CD4-positive, alpha-beta T cell treated with Interleukin-6 for 4 hours (primary cell): ENCODE data around the gene FAM217A.

Experiments used
- DNase-seq: peaks from one replicate; pipeline ENCODE4 v3.0.0-alpha.2; 2020; ENCODE audit warnings: mixed read lengths

FAM217A gene

DNA sequence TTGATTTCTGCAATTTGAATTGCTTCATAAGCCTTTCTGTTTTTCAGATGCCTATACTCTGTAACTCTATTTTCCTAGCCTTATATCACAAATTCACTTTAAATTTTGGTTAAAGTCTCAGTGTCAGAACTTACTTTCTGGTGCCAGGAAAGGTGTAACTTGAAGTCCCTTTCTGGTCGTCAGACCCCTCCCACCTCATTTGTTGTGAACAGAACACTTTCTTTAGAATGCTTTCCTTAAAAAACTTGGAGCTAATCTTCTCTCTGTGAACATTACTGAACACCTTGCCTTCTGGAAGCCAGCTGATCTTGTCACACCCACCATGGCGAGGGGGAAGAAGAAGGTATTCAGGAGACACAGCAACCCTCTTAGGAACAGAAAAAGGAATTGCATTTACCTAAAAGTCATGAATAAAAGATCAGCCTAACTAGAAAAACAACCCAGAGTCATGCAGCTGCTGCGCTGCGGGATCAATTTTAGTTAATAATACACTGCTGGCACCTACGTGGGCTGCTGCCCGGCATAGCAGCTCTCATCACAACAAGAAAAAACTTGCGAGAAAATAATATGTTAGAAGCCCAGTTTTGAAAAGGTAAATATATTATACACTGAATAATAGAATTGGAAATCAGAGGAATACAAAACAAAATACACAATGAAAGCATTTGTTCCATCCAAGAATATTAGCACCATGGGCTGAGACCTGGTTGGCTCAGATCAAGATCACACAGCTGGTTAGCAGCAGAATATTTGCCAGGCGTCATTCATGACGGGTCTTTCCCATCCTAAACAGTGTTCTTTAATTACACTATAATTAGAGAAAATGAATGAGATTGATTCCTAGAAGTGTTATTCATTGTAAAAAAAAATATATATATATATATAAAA is 5.8 kb upstream of the FAM217A start:
- DNase-seq = no peak

DNA sequence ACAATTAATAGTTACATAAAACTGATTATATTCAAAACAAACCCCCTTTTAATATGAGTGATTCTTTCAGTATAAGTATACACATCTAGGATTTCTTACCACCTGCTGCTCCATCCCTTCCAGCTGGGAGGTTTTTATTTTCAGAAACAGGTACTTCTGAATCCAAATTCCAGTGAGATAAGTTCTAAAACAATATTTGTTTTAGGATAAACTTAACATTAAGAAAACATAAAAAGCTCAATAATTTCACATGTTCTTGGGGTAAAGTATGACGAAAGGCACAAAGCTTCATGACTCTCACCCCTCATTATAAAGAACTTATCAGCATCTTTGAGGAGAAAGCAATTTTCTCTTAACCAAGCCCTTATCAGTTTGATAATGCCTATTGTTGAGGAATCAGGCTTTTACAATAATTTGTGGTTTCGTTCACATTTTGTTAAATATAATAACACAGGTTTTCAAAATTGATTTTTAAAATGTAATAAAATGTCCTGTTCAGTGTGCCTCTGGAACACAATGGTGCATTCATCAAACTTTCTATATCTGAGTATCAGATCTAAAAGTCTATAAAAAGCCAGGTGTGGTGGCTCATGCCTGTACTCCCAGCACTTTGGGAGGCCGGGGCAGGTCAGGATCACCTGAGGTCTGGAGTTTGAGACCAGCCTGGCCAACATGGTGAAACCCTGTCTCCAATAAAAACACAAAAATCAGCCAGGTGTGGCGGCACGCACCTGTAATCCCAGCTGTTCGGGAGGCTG is 4.3 kb downstream of the FAM217A start:
- DNase-seq = no peak

DNA sequence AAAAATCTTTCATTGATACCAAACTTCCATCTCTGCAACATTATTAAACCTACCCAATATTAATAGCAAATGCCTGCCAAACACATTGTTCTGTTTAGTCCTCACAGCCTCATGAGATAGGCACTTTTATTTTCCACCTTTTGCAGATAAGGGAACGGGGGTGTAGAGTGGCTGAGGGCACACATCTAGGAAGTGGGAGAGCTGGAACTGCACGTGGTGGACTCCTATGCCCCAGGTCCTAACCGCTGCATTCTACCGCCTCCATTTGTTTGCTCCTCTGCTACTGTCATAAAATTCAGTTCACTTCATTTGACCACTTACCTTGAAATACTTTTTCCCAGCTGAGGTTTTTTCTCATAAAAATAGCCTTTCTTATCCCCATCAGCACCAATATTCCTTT is 7.6 kb downstream of the FAM217A start:
- DNase-seq = no peak

DNA sequence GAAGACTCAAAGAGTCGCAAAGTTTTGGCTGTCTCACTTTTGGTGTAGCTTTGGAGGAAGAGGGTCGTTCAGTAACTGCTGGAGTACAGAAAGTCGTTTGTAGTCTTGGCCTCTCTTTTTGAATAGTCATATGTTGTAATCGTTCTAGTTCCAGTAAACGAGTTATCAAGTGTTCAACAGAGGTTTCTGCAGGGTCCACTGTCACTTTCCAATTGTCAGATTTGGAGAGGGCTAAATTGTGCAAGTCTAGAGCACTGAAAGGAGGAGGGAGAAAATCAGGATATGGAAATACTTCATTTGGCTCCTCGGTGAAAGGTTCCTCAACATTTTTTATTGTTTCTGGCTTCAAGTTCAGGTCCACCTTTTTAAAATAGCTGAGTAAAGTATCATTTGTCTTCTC is 9.7 kb downstream of the FAM217A start:
- no peak for DNase-seq

DNA sequence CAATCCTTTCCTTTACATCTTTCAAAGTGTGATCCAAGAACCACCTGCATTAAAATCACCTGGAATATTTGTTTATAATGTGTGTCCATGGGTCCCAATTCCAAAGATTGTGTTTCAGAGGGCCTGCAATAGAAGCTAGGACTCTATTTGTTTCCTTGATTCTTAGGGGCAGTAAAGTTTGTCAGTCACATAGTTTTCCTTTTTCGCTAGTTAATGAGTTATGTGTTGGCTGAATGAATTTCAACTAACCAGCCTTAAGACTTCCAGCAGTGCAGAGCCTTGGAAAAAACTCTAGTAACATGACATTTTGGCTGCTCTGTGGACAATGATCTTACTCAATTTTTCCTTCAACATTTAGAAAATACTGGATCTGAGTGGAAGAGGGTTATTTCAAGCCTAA is 11.3 kb downstream of the FAM217A start:
- no peak for DNase-seq

DNA sequence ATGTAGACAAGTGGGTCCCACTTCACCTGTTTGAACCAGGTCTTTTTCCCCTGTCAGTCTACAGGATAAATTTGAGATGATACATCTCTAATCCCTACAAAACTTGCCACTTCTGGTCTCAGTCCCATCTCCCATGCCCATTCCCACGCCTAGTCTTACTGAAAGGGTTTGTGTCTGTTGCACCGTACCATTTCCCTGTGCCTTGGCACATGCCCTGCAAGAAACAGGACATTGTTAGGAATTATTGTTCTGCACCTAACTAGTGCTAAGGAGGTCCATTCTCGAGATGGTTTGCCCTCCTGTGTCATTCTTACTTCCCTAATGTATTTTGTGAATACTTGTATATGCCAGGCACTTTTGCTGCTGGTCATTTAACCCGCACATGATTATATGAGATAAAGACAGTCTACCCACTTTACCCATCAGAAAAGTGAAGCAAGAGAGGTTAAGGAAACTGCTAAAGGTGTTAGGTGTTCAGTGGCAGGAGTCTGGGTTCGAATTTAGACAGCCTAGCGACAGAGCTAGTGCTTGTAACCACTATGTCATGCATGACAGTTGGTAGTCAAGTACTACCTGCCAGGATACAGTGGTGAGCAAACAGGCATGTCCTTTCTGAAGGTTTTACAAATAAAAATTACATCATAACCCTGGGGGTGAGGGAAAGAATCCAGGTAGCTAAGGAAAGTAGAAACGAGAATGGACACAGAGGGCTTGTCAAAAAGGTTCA is 12.7 kb downstream of the FAM217A start:
- DNase-seq = no peak

DNA sequence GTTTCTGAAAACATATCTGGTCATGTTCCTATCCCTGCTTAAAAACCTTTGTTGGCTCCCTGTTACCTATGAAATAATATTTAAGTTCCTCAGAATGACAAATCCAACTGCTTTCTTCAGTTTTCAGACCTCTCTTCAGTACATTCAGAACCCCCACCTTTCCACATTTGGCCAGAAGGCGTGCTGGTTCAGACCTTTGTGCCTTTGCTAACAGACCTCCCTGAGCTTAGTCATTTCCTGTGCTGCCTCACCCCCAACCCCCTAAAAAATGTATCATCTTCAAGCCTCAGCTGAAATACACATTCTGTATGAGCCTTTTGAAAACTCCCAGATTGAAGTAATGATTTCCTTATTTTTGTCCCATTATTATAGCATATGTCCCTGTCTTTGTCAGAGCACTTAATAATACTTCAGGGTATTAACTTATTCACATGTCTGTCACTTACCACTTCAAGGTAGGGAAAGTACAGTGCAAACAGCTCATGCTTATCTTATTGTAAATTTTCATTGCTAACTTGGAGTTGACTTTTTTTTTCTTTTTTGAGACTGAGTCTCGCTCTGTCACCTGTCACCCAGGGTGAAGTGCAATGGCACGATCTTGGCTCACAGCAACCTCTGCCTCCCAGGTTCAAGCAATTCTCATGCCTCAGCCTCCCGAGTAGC is 19.7 kb downstream of the FAM217A start:
- DNase-seq = peak; percentile 64

DNA sequence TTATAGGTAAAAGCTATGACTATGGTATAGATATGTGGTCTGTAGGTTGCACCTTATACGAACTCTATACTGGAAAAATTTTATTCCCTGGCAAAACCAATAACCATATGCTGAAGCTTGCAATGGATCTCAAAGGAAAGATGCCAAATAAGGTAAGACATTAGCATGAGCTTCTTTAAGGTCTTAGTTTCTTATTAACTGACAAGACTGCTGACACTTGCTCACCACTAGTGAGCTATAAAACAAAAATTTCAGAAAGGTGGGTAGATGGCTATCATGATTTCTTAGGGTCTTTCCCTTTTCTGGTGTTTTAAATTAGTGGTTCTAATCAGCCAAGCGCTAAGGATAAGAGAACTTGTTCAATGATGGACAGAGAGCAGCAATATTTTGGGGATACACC is 21.9 kb downstream of the FAM217A start:
- DNase-seq = no peak

DNA sequence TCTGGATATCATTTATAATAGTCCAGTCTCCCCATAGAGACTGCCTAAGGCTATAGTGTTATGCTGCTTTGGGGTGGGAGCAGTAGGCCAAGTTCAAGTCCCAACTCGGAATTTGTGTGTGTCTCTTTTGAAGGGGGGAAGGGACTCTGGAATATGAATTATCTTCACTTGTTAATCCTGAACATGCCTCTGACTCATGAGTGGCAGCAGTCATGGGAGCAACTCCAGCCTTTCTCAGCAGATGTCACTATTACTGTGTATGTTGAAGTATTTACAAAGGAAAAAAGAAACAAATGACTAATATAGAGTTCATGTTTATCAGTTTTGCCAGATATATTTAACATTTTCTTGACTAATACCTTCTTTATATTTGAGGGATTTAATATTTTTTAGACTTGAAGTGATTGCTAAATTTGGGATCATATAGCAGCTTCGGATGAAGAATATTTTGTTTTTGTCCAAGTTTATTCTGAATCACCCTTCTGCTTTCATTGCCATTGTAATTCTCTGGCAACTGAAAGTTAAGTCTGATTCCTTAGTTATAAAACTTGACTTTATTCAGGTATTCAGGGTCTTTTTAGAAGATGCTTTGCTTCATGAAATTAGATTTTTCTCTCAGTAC is 23.4 kb downstream of the FAM217A start:
- peak; percentile 16 for DNase-seq

DNA sequence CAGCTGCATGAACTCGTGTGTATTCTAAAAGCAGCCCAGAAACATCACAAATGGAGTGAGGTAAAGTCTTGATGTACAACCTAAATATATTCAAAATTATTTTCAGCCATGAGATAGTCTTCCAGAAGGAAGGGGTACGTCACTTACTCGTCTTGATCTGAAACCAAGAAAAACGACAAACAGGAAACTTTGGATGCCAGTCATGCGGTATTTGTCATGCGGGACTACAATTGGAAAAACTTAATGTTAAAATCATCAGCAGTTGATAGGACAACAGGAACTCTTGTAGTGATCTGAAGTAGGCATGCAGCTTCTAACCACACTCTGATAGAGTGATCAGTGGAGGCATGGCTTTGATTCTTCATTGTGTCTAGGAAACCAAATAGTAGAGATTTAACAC is 29.7 kb downstream of the FAM217A start:
- DNase-seq = no peak

DNA sequence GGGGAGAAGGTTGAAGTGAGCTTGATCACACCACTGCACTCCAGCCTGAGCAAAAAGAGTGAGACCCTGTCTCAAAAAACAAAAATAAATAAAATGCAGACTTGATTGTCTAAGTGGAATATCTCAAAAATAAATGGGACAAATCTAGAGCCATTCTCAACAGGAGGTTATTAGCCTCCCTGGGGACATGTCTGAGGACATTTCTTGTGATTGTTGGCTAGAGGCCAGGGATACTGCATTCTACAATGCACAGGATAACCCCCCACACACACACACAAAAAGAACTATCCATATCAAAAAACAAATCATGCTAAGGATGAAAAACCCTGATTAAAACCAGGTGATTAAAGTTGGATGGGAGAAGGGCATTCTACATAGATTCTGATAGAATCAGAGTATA is 37.5 kb downstream of the FAM217A start:
- no peak for DNase-seq

DNA sequence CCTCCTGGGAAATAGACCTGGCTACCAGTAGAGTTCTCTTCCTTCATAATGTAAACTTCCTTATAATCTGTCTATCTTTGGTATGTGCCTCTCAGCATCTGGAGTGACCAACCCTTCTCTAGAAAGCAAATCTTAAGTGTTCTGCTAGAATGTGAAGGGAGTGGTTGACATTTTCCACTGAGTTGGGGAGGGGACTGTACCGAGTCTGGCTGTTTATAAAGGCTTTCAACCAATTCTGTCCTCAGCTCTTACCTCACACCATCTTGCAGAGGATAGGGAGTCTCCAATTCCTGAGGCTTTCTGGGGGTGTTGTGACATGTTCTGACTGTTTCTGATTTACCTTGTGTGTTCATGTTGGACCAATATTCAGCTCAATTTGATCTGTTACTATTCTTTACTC is 39.6 kb downstream of the FAM217A start:
- DNase-seq = no peak

DNA sequence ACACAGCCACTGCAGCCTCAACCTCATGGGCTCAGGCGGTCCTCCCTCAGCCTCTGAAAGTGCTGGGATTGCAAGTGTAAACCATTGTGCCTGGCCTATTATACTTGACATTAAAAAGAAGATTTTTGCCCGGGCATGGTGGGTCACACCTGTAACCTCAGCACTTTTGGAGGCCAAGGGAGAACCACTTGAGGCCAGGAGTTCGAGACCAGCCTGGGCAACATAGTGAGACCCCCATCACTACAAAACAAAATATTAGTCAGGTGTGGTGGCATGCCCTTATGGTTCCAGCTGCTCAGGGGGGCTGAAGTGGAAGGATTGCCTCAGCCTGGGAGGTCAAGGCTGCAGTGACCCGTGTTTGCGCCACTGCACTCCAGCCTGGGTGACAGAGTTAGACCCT is 42.4 kb downstream of the FAM217A start:
- DNase-seq = no peak

DNA sequence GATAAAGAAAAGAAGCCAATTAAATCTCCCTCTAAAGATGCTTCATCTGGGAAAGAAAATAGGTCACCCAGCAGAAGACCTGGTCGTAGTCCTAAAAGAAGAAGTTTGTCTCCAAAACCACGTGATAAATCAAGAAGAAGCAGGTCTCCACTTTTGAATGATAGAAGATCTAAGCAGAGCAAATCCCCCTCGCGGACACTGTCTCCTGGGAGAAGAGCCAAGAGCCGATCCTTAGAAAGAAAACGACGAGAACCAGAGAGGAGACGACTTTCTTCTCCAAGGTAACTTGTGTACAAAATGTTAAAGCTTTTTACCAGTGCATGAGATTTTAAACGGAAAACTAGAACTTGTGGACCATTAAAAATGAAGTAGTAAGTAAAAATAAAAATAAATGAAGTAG is 46.5 kb downstream of the FAM217A start:
- no peak for DNase-seq

DNA sequence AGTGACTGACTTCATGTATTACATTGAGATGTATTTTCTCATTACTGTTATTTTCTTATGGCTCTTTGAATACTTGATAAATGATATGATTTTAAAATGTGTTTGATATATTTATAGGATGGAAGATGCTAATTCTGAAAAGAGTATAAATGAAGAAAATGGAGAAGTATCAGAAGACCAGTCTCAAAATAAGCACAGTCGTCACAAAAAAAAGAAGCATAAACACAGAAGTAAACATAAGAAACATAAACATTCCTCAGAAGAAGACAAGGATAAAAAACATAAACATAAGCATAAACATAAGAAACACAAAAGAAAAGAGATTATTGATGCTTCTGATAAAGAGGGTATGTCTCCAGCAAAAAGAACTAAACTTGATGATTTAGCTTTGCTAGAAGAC is 47.5 kb downstream of the FAM217A start:
- DNase-seq = no peak

DNA sequence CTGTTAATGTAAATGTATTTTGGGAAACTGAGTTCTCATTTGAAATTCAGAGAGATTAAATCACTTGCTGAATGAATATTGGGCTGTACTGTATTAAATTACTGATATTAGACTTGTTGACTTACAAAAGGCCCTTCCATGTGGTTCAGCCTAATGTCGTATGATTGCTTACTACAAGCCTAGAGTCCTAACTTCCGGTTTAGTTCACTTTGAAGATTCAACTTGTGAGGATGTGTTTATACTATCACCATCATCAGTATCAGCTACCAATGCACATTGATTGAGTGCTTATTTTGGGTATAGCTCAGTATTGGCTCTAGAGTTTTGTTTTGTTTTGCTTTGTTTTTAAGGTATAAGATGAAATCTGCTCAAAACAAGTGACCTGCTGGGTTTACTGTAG is 48.3 kb downstream of the FAM217A start:
- DNase-seq = no peak

DNA sequence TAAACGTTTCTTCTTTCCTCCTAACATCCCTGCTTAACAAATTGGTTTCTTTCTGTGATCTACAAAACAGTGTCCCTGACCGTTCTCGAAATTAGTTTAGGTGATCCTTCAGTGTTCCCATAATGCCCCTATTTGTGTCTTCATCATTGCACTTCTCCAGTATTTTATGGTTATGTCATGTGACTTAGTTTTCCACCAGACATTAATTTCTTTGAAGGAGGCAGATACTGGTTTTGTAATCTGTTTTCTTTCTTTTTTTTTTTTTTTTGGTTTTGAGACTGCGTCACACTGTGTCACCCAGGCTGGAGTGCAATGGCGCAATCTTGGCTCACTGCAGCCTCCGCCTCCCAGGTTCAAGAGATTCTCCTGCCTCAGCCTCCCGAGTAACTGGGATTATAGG is 49.2 kb downstream of the FAM217A start:
- no peak for DNase-seq

DNA sequence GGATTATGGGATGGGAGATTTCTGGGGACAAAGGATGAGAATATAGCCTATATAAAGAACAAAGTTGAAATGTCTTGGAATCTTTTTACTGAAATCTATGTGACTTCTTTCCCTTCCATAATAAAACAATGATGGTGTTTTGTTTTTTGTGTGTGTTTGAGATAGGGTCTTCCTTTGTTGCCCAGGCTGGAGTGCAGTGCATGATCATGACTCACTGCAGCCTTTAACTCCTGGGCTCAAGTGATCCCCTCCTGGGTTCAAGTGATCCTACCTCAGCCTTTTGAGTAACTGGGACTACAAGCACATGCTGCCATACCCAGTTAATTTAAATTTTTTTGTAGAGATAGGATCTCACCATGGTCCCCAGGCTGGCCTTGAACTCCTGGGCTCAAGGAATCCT is 50.9 kb downstream of the FAM217A start:
- no peak for DNase-seq

DNA sequence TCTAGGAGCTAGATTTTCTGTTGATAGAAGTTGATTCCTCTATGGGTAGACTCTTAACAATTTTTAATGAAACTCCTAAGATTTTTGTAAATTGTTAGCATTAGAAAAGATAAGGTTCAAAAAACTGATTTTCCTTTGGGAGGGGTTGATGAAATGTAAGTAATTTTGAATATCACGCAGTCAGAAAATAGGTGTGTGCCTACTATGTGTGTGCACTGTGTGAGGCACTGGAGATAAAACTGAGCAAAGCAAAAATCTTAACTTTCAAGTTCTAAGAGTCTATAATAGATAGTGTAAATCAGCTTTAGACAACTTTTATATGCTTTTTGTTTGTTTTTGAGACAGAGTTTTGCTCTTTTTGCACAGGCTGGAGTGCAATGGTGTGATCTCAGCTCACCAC is 53.3 kb downstream of the FAM217A start:
- DNase-seq = no peak

DNA sequence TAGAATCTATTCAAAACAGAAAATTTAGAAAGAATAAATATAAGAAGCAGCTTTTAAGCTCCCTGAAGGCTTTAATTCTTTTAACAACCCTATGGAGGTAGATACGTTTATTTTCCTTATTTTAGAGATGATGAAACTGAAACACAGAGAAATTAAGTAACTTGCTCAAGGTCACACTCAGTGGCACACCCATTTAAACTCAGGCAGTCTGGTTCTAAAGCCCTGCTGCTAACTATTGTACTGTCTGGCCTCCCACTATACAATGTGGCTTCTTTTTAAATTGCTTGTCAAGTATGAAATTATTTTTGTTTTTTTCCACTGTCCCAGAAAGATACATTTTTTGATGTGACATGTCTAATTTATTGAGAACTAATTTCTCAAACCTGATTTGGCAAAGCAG is 55.7 kb downstream of the FAM217A start:
- no peak for DNase-seq

DNA sequence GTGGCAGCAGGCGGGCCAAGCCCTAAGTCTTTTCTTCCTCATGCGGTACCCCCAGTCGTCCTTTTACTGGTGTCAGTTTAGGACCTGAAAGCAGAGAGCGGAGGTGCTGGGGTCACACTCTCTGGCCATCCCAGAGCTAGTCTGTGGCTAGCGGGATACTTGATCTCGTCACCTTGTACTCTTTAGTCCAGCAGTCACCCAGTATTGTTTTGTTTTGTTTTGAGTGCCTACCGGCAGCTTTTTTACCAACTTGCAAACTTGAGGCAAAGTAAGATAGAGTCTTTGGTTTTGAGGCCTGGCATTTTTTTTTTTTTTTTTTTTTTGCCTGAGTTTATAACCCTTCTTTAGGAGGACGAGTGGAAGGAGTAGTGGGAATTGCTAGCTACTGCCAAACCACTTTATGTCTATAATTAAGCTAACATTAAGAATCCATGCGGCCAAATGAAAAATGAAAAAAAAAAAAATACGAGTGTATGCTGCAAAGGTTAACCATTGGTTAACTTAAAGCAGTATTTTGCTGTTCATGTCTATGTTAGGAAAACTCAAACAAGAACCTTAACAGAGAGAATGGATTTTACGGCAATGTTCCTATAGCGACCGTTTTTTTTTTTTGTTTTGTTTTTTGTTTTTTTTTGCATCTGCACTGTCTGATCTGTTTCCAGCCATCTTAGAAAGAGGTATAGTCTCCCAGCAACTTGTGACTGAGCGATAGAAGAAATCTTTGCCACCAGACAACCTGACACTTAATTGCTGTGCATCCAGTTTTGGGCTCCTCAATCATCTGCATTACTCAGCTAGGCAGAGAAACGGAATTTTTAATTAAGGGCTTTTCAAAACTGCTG is 56.9 kb downstream of the FAM217A start:
- no peak for DNase-seq
